Measurements from ENCODE around the gene QRFP. TPM values are rescaled to one million over a fixed set of nuclear protein-coding genes. Genes with fewer than 3 reads are reported as not detected.
A peak's percentile ranks its signal among the peaks of the same experiment; 100 is the strongest.

QRFP gene
- total RNA-seq, 6 experiments from 2014 or later: not detected

GRCh38 chr9:130904070-130905044 is 7.7 kb upstream of the QRFP start:
- Mint-ChIP-seq H3K27me3 (ENCODE audit: insufficient read depth) (peaks cover 24% of the 10 kb centered on the region), H3K4me1 (ENCODE audit: low read depth) (no peaks in the 10 kb centered on the region), H3K9me3 (no peaks in the 10 kb centered on the region), H3K36me3 (ENCODE audit: low read depth) (no peaks in the 10 kb centered on the region), H3K27ac (no peak overlapping the region), H3K4me3 (no peak overlapping the region)
- TF ChIP-seq CTCF (IDR thresholded peaks at IDR 0.05): no peak
- DNase-seq: no peak

GRCh38 chr9:130903194-130904069 is 6.8 kb upstream of the QRFP start:
- no peak overlapping the region for H3K4me3 Mint-ChIP-seq
- DNase-seq: no peak

GRCh38 chr9:130902204-130903185 is 5.9 kb upstream of the QRFP start:
- H3K27me3 Mint-ChIP-seq (ENCODE audit: insufficient read depth): peaks cover 22% of the 10 kb centered on the region
- H3K4me1 Mint-ChIP-seq (ENCODE audit: low read depth): no peaks in the 10 kb centered on the region
- no peaks in the 10 kb centered on the region for H3K36me3 Mint-ChIP-seq (ENCODE audit: low read depth)
- no peak overlapping the region for H3K4me3 Mint-ChIP-seq
- no peaks in the 10 kb centered on the region for H3K9me3 Mint-ChIP-seq
- no peak for DNase-seq
- TF ChIP-seq CTCF (IDR thresholded peaks at IDR 0.05): no peak
- H3K27ac Mint-ChIP-seq: no peak overlapping the region

More at GRCh38 chr9:130903194-130904069, 6.8 kb upstream of the QRFP start:
- TF ChIP-seq CTCF (IDR thresholded peaks at IDR 0.05): no peak
- Mint-ChIP-seq H3K36me3 (ENCODE audit: low read depth) (no peaks in the 10 kb centered on the region), H3K27me3 (ENCODE audit: insufficient read depth) (peaks cover 24% of the 10 kb centered on the region), H3K4me1 (ENCODE audit: low read depth) (no peaks in the 10 kb centered on the region), H3K9me3 (no peaks in the 10 kb centered on the region), H3K27ac (no peak overlapping the region)

- no peaks in the 10 kb centered on the region for H3K9me3 Mint-ChIP-seq
- H3K36me3 Mint-ChIP-seq (ENCODE audit: low read depth): no peaks in the 10 kb centered on the region
- peaks cover 24% of the 10 kb centered on the region for H3K27me3 Mint-ChIP-seq (ENCODE audit: insufficient read depth)
- peak; percentile 11 for DNase-seq
- no peak for TF ChIP-seq CTCF (IDR thresholded peaks at IDR 0.05)
- no peaks in the 10 kb centered on the region for H3K4me1 Mint-ChIP-seq (ENCODE audit: low read depth)
- H3K4me3 Mint-ChIP-seq: no peak overlapping the region
- no peak overlapping the region for H3K27ac Mint-ChIP-seq
Measured at GRCh38 chr9:130901498-130902203, 5.0 kb upstream of the QRFP start.
